ENCODE measurements around the gene CDKN2B-AS1.

Gene CDKN2B-AS1

GRCh38 chr9:22157276-22157675, 162.7 kb downstream of the CDKN2B-AS1 start:
- no peak for DNase-seq (ENCODE audit: low spot score)

- no peak for DNase-seq (ENCODE audit: low spot score)
Measured at GRCh38 chr9:22157828-22158227, 163.2 kb downstream of the CDKN2B-AS1 start.

- DNase-seq (ENCODE audit: low spot score): no peak
Measured at GRCh38 chr9:22158271-22158670, 163.7 kb downstream of the CDKN2B-AS1 start.

GRCh38 chr9:22158927-22159346, 164.3 kb downstream of the CDKN2B-AS1 start:
- DNase-seq (ENCODE audit: low spot score): no peak

- no peak for DNase-seq (ENCODE audit: low spot score)
Measured at GRCh38 chr9:22159586-22159985, 165.0 kb downstream of the CDKN2B-AS1 start.

- DNase-seq (ENCODE audit: low spot score): no peak
Measured at GRCh38 chr9:22160221-22160620, 165.6 kb downstream of the CDKN2B-AS1 start.

- no peak for DNase-seq (ENCODE audit: low spot score)
Measured at GRCh38 chr9:22165144-22165543, 170.6 kb downstream of the CDKN2B-AS1 start.

- no peak for DNase-seq (ENCODE audit: low spot score)
Measured at GRCh38 chr9:22169243-22169642, 174.7 kb downstream of the CDKN2B-AS1 start.

GRCh38 chr9:22169727-22170503, 175.3 kb downstream of the CDKN2B-AS1 start:
- DNase-seq (ENCODE audit: low spot score): no peak
